ENCODE measurements around the gene TJP3. TPM values are rescaled to one million over a fixed set of nuclear protein-coding genes. Genes with fewer than 3 reads are reported as not detected.
A peak's percentile ranks its signal among the peaks of the same experiment; 100 is the strongest.

TJP3 gene
- total and polyA plus RNA-seq, 2 experiments from 2014 or later: 18.2 to 23.9 TPM

DNA sequence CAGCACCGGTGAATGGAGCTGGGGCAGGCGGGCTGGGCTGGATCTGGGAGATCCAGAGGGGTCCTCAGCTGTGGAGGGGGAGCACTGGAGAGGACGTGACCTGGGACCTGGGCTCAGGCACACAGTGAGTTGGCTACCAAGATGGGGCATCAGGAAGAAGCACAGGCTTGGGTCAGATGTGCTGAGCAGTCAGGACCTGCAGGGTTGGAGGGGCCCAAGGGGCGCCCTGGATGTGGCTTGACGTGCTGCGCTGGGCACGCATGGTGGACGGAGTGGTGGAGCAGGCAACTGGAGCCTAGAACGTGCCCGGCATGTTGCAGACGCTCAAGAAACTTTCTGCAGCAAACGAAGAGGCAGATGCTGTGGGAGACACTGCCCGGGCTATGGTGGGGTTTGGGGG is 28.6 kb upstream of the TJP3 start (continued):
- TF ChIP-seq, protein P1, sequence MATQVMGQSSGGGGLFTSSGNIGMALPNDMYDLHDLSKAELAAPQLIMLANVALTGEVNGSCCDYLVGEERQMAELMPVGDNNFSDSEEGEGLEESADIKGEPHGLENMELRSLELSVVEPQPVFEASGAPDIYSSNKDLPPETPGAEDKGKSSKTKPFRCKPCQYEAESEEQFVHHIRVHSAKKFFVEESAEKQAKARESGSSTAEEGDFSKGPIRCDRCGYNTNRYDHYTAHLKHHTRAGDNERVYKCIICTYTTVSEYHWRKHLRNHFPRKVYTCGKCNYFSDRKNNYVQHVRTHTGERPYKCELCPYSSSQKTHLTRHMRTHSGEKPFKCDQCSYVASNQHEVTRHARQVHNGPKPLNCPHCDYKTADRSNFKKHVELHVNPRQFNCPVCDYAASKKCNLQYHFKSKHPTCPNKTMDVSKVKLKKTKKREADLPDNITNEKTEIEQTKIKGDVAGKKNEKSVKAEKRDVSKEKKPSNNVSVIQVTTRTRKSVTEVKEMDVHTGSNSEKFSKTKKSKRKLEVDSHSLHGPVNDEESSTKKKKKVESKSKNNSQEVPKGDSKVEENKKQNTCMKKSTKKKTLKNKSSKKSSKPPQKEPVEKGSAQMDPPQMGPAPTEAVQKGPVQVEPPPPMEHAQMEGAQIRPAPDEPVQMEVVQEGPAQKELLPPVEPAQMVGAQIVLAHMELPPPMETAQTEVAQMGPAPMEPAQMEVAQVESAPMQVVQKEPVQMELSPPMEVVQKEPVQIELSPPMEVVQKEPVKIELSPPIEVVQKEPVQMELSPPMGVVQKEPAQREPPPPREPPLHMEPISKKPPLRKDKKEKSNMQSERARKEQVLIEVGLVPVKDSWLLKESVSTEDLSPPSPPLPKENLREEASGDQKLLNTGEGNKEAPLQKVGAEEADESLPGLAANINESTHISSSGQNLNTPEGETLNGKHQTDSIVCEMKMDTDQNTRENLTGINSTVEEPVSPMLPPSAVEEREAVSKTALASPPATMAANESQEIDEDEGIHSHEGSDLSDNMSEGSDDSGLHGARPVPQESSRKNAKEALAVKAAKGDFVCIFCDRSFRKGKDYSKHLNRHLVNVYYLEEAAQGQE (IDR thresholded peaks at IDR 0.05; ENCODE audit: unreplicated experiment): no peak
- no peak for TF ChIP-seq STAT1 (IDR thresholded peaks at IDR 0.05; ENCODE audit: unreplicated experiment)
- TF ChIP-seq ZNF114 (CRISPR knock-in tag; IDR thresholded peaks at IDR 0.05): no peak

DNA sequence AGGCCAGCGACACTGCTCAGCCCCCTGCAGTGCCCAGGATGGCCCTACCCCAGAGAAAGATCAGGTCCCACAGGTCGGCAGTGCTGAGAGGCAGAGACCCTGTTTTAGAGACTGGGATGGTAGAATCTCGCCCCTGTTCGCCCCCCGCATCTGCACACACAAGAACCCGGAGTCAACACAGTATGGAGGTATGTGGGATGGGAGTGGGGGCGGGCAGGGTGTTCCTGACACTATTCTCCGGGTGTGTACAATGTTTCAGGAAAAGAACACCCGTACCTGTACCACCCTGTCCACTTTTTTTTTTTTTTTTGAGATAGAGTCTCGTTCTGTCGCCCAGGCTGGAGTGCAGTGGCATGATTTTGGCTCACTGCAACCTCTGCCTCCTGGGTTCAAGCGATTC is 27.2 kb upstream of the TJP3 start:
- H3K4me1 Mint-ChIP-seq: peaks cover 25% of the 10 kb centered on the region
- Histone ChIP-seq H3K4me3 (no peak overlapping the region), H3F3A (replicated peaks; ENCODE audit: low read depth) (peaks cover 13% of the 10 kb centered on the region), H3K27ac (ENCODE audit: low read depth) (no peak overlapping the region), H3K79me2 (replicated peaks; ENCODE audit: insufficient read depth) (peaks cover 54% of the 10 kb centered on the region), H3K9me2 (ENCODE audit: insufficient read depth) (no peaks in the 10 kb centered on the region), H3K27me3 (ENCODE audit: insufficient read depth) (no peaks in the 10 kb centered on the region), H3K4me2 (peak overlapping the region; percentile 68; the same call in 1 of the 2 replicates), H4K20me1 (replicated peaks; ENCODE audit: insufficient read depth) (peaks cover 3% of the 10 kb centered on the region; the same call in 1 of the 2 replicates), H3K4me1 (ENCODE audit: insufficient read depth) (peaks cover 22% of the 10 kb centered on the region), H2AFZ (no peak overlapping the region), H3K36me3 (ENCODE audit: insufficient read depth) (no peaks in the 10 kb centered on the region)
- DNase-seq (ENCODE audit: low spot score) (no peak), ATAC-seq (no peak)
- H3K9me3 Mint-ChIP-seq: peaks cover 18% of the 10 kb centered on the region
- no peak overlapping the region for H3K4me3 Mint-ChIP-seq
- no peak overlapping the region for H3K27ac Mint-ChIP-seq
- H3K27me3 Mint-ChIP-seq (ENCODE audit: insufficient read depth, low read depth, poor library complexity): peaks cover 17% of the 10 kb centered on the region
- peaks cover 33% of the 10 kb centered on the region for H3K36me3 Mint-ChIP-seq (ENCODE audit: low read depth)
- TF ChIP-seq, protein P2, sequence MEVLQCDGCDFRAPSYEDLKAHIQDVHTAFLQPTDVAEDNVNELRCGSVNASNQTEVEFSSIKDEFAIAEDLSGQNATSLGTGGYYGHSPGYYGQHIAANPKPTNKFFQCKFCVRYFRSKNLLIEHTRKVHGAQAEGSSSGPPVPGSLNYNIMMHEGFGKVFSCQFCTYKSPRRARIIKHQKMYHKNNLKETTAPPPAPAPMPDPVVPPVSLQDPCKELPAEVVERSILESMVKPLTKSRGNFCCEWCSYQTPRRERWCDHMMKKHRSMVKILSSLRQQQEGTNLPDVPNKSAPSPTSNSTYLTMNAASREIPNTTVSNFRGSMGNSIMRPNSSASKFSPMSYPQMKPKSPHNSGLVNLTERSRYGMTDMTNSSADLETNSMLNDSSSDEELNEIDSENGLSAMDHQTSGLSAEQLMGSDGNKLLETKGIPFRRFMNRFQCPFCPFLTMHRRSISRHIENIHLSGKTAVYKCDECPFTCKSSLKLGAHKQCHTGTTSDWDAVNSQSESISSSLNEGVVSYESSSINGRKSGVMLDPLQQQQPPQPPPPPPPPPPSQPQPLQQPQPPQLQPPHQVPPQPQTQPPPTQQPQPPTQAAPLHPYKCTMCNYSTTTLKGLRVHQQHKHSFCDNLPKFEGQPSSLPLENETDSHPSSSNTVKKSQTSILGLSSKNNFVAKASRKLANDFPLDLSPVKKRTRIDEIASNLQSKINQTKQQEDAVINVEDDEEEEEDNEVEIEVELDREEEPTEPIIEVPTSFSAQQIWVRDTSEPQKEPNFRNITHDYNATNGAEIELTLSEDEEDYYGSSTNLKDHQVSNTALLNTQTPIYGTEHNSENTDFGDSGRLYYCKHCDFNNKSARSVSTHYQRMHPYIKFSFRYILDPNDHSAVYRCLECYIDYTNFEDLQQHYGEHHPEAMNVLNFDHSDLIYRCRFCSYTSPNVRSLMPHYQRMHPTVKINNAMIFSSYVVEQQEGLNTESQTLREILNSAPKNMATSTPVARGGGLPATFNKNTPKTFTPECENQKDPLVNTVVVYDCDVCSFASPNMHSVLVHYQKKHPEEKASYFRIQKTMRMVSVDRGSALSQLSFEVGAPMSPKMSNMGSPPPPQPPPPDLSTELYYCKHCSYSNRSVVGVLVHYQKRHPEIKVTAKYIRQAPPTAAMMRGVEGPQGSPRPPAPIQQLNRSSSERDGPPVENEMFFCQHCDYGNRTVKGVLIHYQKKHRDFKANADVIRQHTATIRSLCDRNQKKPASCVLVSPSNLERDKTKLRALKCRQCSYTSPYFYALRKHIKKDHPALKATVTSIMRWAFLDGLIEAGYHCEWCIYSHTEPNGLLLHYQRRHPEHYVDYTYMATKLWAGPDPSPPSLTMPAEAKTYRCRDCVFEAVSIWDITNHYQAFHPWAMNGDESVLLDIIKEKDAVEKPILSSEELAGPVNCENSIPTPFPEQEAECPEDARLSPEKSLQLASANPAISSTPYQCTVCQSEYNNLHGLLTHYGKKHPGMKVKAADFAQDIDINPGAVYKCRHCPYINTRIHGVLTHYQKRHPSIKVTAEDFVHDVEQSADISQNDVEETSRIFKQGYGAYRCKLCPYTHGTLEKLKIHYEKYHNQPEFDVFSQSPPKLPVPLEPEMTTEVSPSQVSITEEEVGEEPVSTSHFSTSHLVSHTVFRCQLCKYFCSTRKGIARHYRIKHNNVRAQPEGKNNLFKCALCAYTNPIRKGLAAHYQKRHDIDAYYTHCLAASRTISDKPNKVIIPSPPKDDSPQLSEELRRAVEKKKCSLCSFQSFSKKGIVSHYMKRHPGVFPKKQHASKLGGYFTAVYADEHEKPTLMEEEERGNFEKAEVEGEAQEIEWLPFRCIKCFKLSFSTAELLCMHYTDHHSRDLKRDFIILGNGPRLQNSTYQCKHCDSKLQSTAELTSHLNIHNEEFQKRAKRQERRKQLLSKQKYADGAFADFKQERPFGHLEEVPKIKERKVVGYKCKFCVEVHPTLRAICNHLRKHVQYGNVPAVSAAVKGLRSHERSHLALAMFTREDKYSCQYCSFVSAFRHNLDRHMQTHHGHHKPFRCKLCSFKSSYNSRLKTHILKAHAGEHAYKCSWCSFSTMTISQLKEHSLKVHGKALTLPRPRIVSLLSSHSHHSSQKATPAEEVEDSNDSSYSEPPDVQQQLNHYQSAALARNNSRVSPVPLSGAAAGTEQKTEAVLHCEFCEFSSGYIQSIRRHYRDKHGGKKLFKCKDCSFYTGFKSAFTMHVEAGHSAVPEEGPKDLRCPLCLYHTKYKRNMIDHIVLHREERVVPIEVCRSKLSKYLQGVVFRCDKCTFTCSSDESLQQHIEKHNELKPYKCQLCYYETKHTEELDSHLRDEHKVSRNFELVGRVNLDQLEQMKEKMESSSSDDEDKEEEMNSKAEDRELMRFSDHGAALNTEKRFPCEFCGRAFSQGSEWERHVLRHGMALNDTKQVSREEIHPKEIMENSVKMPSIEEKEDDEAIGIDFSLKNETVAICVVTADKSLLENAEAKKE (CRISPR knock-in tag; IDR thresholded peaks at IDR 0.05): no peak
- TF ChIP-seq POLR2AphosphoS5 (IDR thresholded peaks at IDR 0.05; ENCODE audit: low read depth) (no peak), NANOG (IDR thresholded peaks at IDR 0.05; ENCODE audit: borderline replicate concordance) (no peak), EZH2 (IDR thresholded peaks at IDR 0.05; ENCODE audit: low read depth, unreplicated experiment) (no peak)
- TF ChIP-seq, protein P3, sequence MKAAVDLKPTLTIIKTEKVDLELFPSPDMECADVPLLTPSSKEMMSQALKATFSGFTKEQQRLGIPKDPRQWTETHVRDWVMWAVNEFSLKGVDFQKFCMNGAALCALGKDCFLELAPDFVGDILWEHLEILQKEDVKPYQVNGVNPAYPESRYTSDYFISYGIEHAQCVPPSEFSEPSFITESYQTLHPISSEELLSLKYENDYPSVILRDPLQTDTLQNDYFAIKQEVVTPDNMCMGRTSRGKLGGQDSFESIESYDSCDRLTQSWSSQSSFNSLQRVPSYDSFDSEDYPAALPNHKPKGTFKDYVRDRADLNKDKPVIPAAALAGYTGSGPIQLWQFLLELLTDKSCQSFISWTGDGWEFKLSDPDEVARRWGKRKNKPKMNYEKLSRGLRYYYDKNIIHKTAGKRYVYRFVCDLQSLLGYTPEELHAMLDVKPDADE (IDR thresholded peaks at IDR 0.05): no peak
- TF ChIP-seq, protein P4, sequence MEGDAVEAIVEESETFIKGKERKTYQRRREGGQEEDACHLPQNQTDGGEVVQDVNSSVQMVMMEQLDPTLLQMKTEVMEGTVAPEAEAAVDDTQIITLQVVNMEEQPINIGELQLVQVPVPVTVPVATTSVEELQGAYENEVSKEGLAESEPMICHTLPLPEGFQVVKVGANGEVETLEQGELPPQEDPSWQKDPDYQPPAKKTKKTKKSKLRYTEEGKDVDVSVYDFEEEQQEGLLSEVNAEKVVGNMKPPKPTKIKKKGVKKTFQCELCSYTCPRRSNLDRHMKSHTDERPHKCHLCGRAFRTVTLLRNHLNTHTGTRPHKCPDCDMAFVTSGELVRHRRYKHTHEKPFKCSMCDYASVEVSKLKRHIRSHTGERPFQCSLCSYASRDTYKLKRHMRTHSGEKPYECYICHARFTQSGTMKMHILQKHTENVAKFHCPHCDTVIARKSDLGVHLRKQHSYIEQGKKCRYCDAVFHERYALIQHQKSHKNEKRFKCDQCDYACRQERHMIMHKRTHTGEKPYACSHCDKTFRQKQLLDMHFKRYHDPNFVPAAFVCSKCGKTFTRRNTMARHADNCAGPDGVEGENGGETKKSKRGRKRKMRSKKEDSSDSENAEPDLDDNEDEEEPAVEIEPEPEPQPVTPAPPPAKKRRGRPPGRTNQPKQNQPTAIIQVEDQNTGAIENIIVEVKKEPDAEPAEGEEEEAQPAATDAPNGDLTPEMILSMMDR (conservative IDR thresholded peaks at IDR 0.05; ENCODE audit: low read depth in 2 of 2): no peak
- TF ChIP-seq, protein P1 (IDR thresholded peaks at IDR 0.05; ENCODE audit: unreplicated experiment): no peak

Data from GM23338 (cell line).